ENCODE data around the gene ZNF43.
"Not testable (repeated sequence)": the region's sequence is repeated elsewhere in the genome, so short reads cannot be mapped to it uniquely, and the experiment has no call there.

The ZNF43 gene

DNA sequence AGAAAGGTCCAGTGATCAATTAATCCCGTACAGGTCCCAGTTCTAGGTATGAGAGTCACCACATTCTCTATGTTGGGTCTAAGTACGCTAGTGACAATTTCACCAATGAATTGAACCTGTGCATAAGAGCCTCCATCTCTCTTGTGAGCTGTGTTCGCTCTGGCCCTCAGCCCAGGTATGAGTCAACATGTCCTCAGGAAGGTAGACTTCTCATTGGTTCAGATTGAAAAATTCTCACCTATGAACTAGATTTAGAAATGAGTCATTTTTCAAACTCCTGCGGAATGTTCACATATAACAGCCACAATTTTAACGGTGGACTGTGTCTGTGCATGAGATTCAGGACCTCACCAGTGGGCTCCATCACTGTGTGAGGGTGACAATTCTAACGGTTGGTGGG lies 12.7 kb upstream of the ZNF43 start:
- Histone ChIP-seq H3K27me3 (ENCODE audit: control insufficient read depth, insufficient read depth, low read length) (no peaks in the 10 kb centered on the region), H3K4me1 (ENCODE audit: control insufficient read depth, insufficient read depth, low read length) (peaks cover 9% of the 10 kb centered on the region), H3K9me3 (ENCODE audit: control insufficient read depth, insufficient read depth, low read length) (no peaks in the 10 kb centered on the region), H3K4me3 (ENCODE audit: low read depth, low read length) (no peak overlapping the region), H3K36me3 (ENCODE audit: control insufficient read depth, insufficient read depth, low read length) (peaks cover 40% of the 10 kb centered on the region), H3K9ac (ENCODE audit: low read depth, low read length) (no peak overlapping the region)

DNA sequence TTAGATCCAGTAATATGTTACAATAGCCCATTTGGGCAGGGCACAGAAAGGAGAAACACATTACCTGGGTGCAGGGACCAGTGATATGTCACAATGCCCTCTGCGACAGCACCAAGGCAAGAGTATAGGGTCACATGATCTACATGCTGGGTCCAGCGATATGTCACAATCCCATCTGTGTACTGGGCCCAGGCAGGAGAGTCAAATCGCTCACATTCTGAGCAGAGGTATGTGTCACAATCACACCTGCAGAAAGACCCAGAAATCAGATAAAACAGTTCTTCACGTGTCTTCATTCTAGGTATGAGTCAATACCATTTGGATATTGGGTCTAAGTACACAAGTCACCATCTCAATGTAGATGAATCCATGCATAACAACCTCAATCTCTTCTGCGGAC lies 7.1 kb upstream of the ZNF43 start:
- no peaks in the 10 kb centered on the region for H3K4me1 ChIP-seq (ENCODE audit: control insufficient read depth, insufficient read depth, low read length)
- peaks cover 54% of the 10 kb centered on the region for H3K36me3 ChIP-seq (ENCODE audit: control insufficient read depth, insufficient read depth, low read length)
- H3K27me3 ChIP-seq (ENCODE audit: control insufficient read depth, insufficient read depth, low read length) = no peaks in the 10 kb centered on the region
- no peak overlapping the region for H3K9ac ChIP-seq (ENCODE audit: low read depth, low read length)
- no peak overlapping the region for H3K4me3 ChIP-seq (ENCODE audit: low read depth, low read length)
- H3K9me3 ChIP-seq (ENCODE audit: control insufficient read depth, insufficient read depth, low read length) = no peaks in the 10 kb centered on the region

DNA sequence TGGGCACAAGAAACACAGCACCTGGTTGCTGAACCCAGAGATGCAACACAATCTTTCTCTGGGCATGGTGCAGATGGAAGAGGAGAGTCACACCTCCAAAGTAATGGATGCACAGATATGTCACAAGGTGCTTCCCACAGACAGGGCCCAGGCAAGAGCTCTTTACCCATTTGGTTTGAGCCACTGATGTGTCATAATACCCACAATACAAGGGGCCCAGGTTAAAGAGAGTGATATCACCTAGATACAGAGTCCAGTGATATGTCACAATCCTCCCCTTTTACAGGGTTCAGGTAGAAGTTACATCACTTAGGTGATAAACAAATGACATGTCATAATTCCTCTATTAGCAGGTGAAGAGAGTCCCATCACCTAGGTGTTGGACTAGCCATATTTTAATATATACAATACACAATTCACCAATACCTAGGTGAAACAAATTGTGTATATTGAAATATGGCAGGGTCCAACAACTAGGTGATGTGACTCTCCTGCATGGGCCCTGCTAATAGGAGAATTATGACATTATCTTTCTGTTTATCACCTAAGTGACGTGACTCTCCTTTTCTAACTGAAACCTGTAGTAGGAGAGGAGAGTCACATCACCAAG lies 5.6 kb upstream of the ZNF43 start:
- Histone ChIP-seq H3K4me3 (ENCODE audit: low read depth, low read length) (no peak overlapping the region), H3K36me3 (ENCODE audit: control insufficient read depth, insufficient read depth, low read length) (peaks cover 51% of the 10 kb centered on the region), H3K4me1 (ENCODE audit: control insufficient read depth, insufficient read depth, low read length) (no peaks in the 10 kb centered on the region), H3K9me3 (ENCODE audit: control insufficient read depth, insufficient read depth, low read length) (no peaks in the 10 kb centered on the region), H3K9ac (ENCODE audit: low read depth, low read length) (no peak overlapping the region), H3K27me3 (ENCODE audit: control insufficient read depth, insufficient read depth, low read length) (no peaks in the 10 kb centered on the region)

DNA sequence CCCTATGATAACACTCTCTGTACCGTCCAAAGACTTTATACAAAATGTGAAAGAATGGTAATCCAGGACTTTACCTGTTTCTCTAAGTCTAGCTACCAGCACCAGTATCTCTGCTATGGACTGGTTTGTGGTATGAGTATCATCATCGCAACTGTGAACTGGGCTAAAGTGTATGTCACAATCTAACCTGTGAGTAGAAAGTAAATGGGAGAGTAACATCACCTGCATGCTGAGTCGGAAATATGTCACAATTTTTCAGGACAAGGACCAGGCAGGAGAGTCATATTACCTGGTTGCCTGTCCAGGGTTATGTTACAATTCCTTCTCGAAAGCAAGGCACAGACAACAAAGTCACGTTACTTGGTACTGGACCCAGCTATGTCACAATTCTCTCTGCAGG lies 5.1 kb upstream of the ZNF43 start:
- H3K9me3 ChIP-seq (ENCODE audit: control insufficient read depth, insufficient read depth, low read length) = no peaks in the 10 kb centered on the region
- H3K27me3 ChIP-seq (ENCODE audit: control insufficient read depth, insufficient read depth, low read length) = no peaks in the 10 kb centered on the region
- no peak overlapping the region for H3K9ac ChIP-seq (ENCODE audit: low read depth, low read length)
- no peaks in the 10 kb centered on the region for H3K4me1 ChIP-seq (ENCODE audit: control insufficient read depth, insufficient read depth, low read length)
- H3K4me3 ChIP-seq (ENCODE audit: low read depth, low read length) = no peak overlapping the region
- H3K36me3 ChIP-seq (ENCODE audit: control insufficient read depth, insufficient read depth, low read length) = peaks cover 46% of the 10 kb centered on the region

DNA sequence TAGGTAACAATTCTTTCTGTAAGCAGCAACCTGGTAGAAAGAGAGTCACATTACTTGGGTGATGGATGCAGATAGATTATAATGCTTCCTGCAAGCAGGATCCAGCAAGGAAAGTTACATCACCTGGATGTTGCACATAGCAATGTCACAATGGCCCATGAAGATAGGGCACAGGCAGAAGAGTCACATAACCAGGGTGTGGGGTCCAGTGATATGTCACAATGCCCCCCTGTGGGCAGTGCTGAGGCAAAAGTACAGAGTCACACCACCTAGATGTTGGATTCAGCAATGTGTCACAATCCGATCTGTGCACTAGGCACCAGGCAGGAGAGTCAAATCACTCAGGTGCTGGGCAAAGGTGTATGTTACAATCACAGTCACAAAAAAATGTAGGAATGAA lies 4.0 kb upstream of the ZNF43 start:
- H3K4me3 ChIP-seq (ENCODE audit: low read depth, low read length) = no peak overlapping the region
- no peaks in the 10 kb centered on the region for H3K9me3 ChIP-seq (ENCODE audit: control insufficient read depth, insufficient read depth, low read length)
- no peaks in the 10 kb centered on the region for H3K27me3 ChIP-seq (ENCODE audit: control insufficient read depth, insufficient read depth, low read length)
- no peak overlapping the region for H3K9ac ChIP-seq (ENCODE audit: low read depth, low read length)
- peaks cover 38% of the 10 kb centered on the region for H3K36me3 ChIP-seq (ENCODE audit: control insufficient read depth, insufficient read depth, low read length)
- H3K4me1 ChIP-seq (ENCODE audit: control insufficient read depth, insufficient read depth, low read length) = no peaks in the 10 kb centered on the region

DNA sequence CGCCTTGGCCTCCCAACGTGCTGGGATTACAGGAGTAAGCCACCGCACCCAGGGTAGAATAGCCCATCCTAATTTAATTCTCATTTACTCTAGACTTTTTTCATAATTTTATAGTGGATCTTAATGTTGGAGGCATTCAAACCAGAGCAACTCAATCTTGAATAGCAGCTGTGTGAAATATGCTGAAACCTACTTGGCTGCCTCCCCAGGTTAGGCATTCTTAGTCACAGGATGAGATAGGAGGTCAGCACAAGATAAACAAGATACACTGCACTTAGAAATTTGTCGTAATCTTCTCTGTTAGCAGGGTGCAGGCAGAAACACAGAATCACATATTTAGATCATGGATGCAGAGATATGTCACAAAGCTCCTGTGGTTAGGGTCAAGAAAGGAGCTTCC lies 2.7 kb upstream of the ZNF43 start:
- H3K9me3 ChIP-seq (ENCODE audit: control insufficient read depth, insufficient read depth, low read length) = no peaks in the 10 kb centered on the region
- no peaks in the 10 kb centered on the region for H3K4me1 ChIP-seq (ENCODE audit: control insufficient read depth, insufficient read depth, low read length)
- H3K36me3 ChIP-seq (ENCODE audit: control insufficient read depth, insufficient read depth, low read length) = peaks cover 32% of the 10 kb centered on the region
- H3K27me3 ChIP-seq (ENCODE audit: control insufficient read depth, insufficient read depth, low read length) = no peaks in the 10 kb centered on the region
- no peak overlapping the region for H3K4me3 ChIP-seq (ENCODE audit: low read depth, low read length)
- no peak overlapping the region for H3K9ac ChIP-seq (ENCODE audit: low read depth, low read length)

DNA sequence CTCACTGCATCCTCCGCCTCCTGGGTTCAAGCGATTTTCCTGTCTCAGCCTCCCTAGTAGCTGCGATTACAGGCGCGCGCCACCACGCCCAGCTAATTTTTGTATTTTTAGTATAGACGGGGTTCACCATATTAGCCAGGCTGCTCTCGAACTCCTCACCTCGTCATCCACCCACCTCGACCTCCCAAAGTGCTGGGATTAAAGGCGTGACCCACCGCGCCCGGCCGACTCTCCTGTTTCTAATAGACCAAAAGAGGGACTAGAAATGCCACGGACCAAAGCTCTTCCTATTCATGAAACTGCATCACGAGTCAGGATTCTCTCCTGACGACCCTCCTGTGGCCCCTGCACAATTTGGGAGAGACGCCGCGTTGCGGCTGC lies 563 bp downstream of the ZNF43 start:
- Histone ChIP-seq H3K4me1 (ENCODE audit: control insufficient read depth, insufficient read depth, low read length) (no peaks in the 10 kb centered on the region), H3K27me3 (ENCODE audit: control insufficient read depth, insufficient read depth, low read length) (no peaks in the 10 kb centered on the region), H3K36me3 (ENCODE audit: control insufficient read depth, insufficient read depth, low read length) (peaks cover 8% of the 10 kb centered on the region), H3K4me3 (ENCODE audit: low read depth, low read length) (peak overlapping the region; percentile 93), H3K9me3 (ENCODE audit: control insufficient read depth, insufficient read depth, low read length) (no peaks in the 10 kb centered on the region), H3K9ac (ENCODE audit: low read depth, low read length) (peak overlapping the region; percentile 99)

DNA sequence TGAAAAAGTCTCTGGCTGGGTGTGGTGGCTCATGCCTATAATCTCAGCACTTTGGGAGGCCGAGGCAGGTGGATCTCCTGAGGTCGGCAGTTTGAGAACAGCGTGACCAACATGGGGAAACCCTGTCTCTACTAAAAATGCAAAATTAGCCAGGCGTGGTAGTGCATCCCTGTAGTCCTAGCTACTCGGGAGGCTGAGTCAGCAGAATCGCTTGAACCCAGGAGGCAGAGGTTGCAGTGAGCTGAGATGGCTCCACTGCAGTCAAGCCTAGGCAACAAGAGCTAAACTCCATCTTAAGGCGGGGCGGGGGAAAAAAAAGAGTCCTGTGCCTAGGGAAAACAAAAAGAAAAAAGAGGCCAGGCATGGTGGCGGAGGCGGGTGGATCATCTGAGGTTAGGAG lies 2.2 kb downstream of the ZNF43 start:
- H3K4me1 ChIP-seq (ENCODE audit: control insufficient read depth, insufficient read depth, low read length) = no peaks in the 10 kb centered on the region
- H3K36me3 ChIP-seq (ENCODE audit: control insufficient read depth, insufficient read depth, low read length) = no peaks in the 10 kb centered on the region
- H3K4me3 ChIP-seq (ENCODE audit: low read depth, low read length) = no peak overlapping the region
- no peaks in the 10 kb centered on the region for H3K9me3 ChIP-seq (ENCODE audit: control insufficient read depth, insufficient read depth, low read length)
- H3K9ac ChIP-seq (ENCODE audit: low read depth, low read length) = no peak overlapping the region
- no peaks in the 10 kb centered on the region for H3K27me3 ChIP-seq (ENCODE audit: control insufficient read depth, insufficient read depth, low read length)

DNA sequence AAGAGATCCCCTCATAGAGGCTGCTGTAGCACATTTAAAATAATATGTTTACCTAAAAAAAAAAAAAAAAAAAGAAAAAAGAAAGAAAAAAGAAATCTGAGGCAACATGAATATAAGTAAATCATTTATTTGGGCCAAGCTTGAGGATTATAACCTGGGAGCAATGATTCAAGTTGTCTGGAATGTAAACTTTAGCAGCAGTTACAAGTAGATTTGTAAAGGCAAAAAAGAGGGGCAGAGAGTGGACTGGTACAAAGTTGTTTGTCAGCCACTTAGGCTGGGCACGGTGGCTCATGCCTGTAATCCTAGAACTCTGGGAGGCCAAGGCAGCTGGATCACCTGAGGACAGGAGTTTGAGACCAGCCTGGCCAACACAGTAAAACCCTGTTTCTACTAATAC lies 11.3 kb downstream of the ZNF43 start:
- no peaks in the 10 kb centered on the region for H3K27me3 ChIP-seq (ENCODE audit: control insufficient read depth, insufficient read depth, low read length)
- no peak overlapping the region for H3K4me3 ChIP-seq (ENCODE audit: low read depth, low read length)
- H3K36me3 ChIP-seq (ENCODE audit: control insufficient read depth, insufficient read depth, low read length) = no peaks in the 10 kb centered on the region
- no peaks in the 10 kb centered on the region for H3K4me1 ChIP-seq (ENCODE audit: control insufficient read depth, insufficient read depth, low read length)
- H3K9me3 ChIP-seq (ENCODE audit: control insufficient read depth, insufficient read depth, low read length) = no peaks in the 10 kb centered on the region
- H3K9ac ChIP-seq (ENCODE audit: low read depth, low read length) = no peak overlapping the region

DNA sequence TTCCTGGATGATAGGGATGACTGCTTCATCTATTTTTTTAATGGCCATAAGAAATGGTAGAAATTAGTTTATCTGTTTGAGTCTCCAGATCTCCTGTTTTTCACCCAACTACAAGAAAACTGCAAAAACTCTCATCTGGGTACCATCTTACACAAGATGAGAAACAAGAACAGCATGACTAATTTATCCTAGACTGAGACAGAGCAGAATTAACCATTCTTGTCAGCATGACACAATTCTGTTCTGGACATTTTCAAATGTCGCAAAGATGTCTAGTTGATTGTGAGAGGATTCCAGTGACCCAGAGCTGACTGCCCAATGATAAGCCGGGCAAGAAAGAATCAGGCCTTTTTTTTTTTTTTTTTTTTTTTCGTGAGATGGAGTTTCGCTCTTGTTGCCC lies 12.8 kb downstream of the ZNF43 start:
- Histone ChIP-seq H3K36me3 (ENCODE audit: control insufficient read depth, insufficient read depth, low read length) (peaks cover 5% of the 10 kb centered on the region), H3K27me3 (ENCODE audit: control insufficient read depth, insufficient read depth, low read length) (no peaks in the 10 kb centered on the region), H3K9me3 (ENCODE audit: control insufficient read depth, insufficient read depth, low read length) (no peaks in the 10 kb centered on the region), H3K9ac (ENCODE audit: low read depth, low read length) (no peak overlapping the region), H3K4me1 (ENCODE audit: control insufficient read depth, insufficient read depth, low read length) (no peaks in the 10 kb centered on the region), H3K4me3 (ENCODE audit: low read depth, low read length) (no peak overlapping the region)

DNA sequence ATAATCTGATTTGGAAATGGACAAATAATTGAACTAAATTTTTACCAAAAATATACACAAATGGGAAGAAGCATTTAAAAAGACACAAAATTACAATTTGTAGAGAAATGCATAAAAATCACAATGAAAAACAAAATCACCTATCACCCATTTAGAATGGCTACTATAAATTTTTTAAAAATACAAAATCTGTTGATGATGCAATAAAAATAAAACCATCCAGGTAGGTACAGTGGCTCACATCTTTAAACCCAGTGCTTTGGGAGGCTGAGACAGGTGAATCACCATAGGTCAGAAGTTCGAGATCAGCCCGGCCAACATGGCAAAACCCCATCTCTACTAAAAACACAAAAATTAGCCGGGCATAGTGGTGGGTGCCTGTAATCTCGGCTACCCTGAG lies 23.5 kb downstream of the ZNF43 start:
- Histone ChIP-seq H3K27me3 (ENCODE audit: control insufficient read depth, insufficient read depth, low read length) (no peaks in the 10 kb centered on the region), H3K9me3 (ENCODE audit: control insufficient read depth, insufficient read depth, low read length) (peaks cover 42% of the 10 kb centered on the region), H3K4me1 (ENCODE audit: control insufficient read depth, insufficient read depth, low read length) (no peaks in the 10 kb centered on the region), H3K9ac (ENCODE audit: low read depth, low read length) (no peak overlapping the region), H3K4me3 (ENCODE audit: low read depth, low read length) (no peak overlapping the region), H3K36me3 (ENCODE audit: control insufficient read depth, insufficient read depth, low read length) (peaks cover 34% of the 10 kb centered on the region)

DNA sequence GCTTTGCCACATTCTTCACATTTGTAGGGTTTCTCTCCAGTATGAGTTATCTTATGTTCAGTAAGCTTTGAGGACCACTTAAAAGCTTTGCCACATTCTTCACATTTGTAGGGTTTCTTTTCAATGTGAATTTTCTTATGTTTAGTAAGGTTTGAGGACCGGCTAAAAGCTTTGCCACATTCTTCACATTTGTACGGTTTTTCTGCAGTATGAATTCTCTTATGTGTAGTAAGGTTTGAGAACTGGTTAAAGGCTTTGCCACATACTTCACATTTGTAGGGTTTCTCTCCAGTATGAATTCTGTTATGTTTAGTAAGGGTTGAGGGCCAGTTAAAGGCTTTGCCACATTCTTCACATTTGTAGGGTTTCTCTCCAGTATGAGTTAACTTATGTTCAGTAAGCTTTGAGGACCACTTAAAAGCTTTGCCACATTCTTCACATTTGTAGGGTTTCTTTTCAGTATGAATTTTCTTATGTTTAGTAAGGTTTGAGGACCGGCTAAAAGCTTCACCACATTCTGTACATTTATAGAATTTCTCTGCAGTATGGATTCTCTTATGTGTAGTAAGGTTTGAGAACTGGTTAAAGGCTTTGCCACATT lies 27.5 kb downstream of the ZNF43 start:
- H3K4me3 ChIP-seq (ENCODE audit: low read depth, low read length); H3K9ac ChIP-seq (ENCODE audit: low read depth, low read length); H3K4me1 ChIP-seq (ENCODE audit: control insufficient read depth, insufficient read depth, low read length); H3K27me3 ChIP-seq (ENCODE audit: control insufficient read depth, insufficient read depth, low read length): not testable (repeated sequence)
- Histone ChIP-seq H3K36me3 (ENCODE audit: control insufficient read depth, insufficient read depth, low read length) (peaks cover 18% of the 10 kb centered on the region), H3K9me3 (ENCODE audit: control insufficient read depth, insufficient read depth, low read length) (peaks cover 49% of the 10 kb centered on the region)
